ENCODE results near the gene JCAD. TPM values are rescaled to one million over a fixed set of nuclear protein-coding genes. Genes with fewer than 3 reads are reported as not detected.

Gene JCAD
- total and polyA plus RNA-seq, 2 of the 8 experiments (the other 6 are each of a cell fraction or from before 2014, with no cell fraction given), result 0.56 to 5.2 TPM

DNA sequence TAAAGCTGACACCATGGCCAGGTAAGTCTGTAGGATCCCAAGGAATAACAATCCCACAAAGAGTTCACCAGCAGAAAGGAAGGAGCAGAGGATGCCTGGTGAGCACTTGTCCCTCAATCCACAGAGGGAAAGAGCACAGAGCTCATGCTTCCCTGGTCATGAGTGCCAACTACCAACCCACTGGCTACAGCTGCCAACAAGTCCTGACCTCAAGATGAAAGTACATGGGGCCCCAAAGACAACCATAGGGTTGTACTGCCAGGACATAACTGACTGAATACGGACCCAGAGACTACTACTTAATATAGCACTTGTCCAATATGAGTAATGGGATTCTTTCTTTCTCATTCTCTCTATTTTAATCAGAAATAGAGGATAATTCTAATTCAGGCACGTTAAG, 83.3 kb downstream of the JCAD start:
- Histone ChIP-seq H3K23ac (ENCODE audit: insufficient read length) (no peak overlapping the region), H3K23me2 (ENCODE audit: low read depth, low read length) (no peaks in the 10 kb centered on the region), H2BK15ac (ENCODE audit: low read length) (no peak overlapping the region), H3K27me3 (replicated peaks in 1 of 4; ENCODE audit: control insufficient read depth in 3 of 4, extremely low read depth in 1 of 4, insufficient read depth in 3 of 4, low read length in 3 of 4) (no peaks in the 10 kb centered on the region), H3K56ac (replicated peaks; ENCODE audit: insufficient read length, low read depth, low read length) (no peak overlapping the region), H4K5ac (ENCODE audit: insufficient read length, low read depth, low read length) (no peak overlapping the region), H2BK12ac (ENCODE audit: low read depth, low read length) (no peak overlapping the region), H2AFZ (ENCODE audit: low read length) (no peak overlapping the region), H2AK5ac (ENCODE audit: low read depth, low read length) (no peak overlapping the region), H3K79me1 (ENCODE audit: low read depth, low read length) (no peaks in the 10 kb centered on the region), H3K4me3 (ENCODE audit: extremely low read depth in 1 of 4, insufficient read depth in 2 of 4, low read depth in 3 of 4, low read length in 4 of 4) (no peak overlapping the region), H2BK20ac (ENCODE audit: low read length) (no peak overlapping the region), H3K18ac (ENCODE audit: extremely low read depth, low read length) (no peak overlapping the region), H3K9me3 (ENCODE audit: insufficient read depth in 2 of 2, low read depth in 1 of 2, low read length in 1 of 2) (no peaks in the 10 kb centered on the region), H3K4me2 (ENCODE audit: insufficient read depth in 1 of 2, low read depth in 2 of 2, low read length in 2 of 2) (no peak overlapping the region), H4K8ac (ENCODE audit: extremely low read depth, insufficient read depth, low read length) (no peak overlapping the region), H2BK120ac (replicated peaks; ENCODE audit: low read depth, low read length) (no peak overlapping the region), H2BK5ac (ENCODE audit: low read depth, low read length) (no peak overlapping the region), H4K20me1 (replicated peaks in 1 of 2; ENCODE audit: control insufficient read depth in 1 of 2, insufficient read depth in 2 of 2, low read length in 2 of 2) (no peaks in the 10 kb centered on the region), H4K91ac (replicated peaks; ENCODE audit: insufficient read length, low read length) (no peak overlapping the region), H3K14ac (ENCODE audit: insufficient read length) (no peak overlapping the region), H3K79me2 (ENCODE audit: control insufficient read depth in 1 of 2, insufficient read depth in 2 of 2, low read length in 2 of 2) (no peaks in the 10 kb centered on the region), H3K27ac (ENCODE audit: low read depth, low read length) (no peak overlapping the region), H3K4me1 (replicated peaks in 1 of 4; ENCODE audit: control insufficient read depth in 3 of 4, insufficient read depth in 4 of 4, low read length in 3 of 4) (no peaks in the 10 kb centered on the region), H3K9ac (replicated peaks in 1 of 4; ENCODE audit: extremely low read depth in 1 of 4, low read depth in 3 of 4, low read length in 3 of 4) (no peak overlapping the region), H3K4ac (replicated peaks; ENCODE audit: insufficient read length, low read depth, low read length) (no peak overlapping the region), H3K36me3 (ENCODE audit: control insufficient read depth in 2 of 4, insufficient read depth in 4 of 4, low read length in 3 of 4) (no peaks in the 10 kb centered on the region)
- ChIA-PET CTCF (ENCODE audit: partially characterized antibody) (no interaction called here), POLR2A (ENCODE audit: partially characterized antibody) (no interaction called here)
- no peak for FAIRE-seq
- no peak for DNase-seq (ENCODE audit: low read depth in 1 of 2, low spot score in 2 of 2)
- 92% methylated on average over 2 of the region's 2 CpGs; no CpG with 5 or more reads in 1 of the 2 experiments for WGBS, 2 experiments (ENCODE audit: extremely low coverage in 1 of 2, insufficient coverage in 1 of 2, insufficient read length in 1 of 2, insufficient replicate concordance in 2 of 2, low coverage in 1 of 2, low lambda C conversion rate in 2 of 2, missing lambda C conversion rate in 1 of 2)
- no peak for TF ChIP-seq SIN3A (conservative IDR thresholded peaks at IDR 0.05 in 1 of 2, IDR thresholded peaks at IDR 0.05 in 1 of 2; ENCODE audit: low read depth in 1 of 2, low read length in 2 of 2)
- TF ChIP-seq CTCF (IDR thresholded peaks at IDR 0.05; ENCODE audit: control extremely low read depth in 1 of 3, insufficient read depth in 1 of 3, low read depth in 1 of 3, low read length in 3 of 3), result no peak
- no peak for TF ChIP-seq JUN (IDR thresholded peaks at IDR 0.05; ENCODE audit: low read depth, low read length)
- no peak for TF ChIP-seq USF2 (IDR thresholded peaks at IDR 0.05; ENCODE audit: low read length)
- no peak for TF ChIP-seq SIX5 (IDR thresholded peaks at IDR 0.05; ENCODE audit: low read depth, low read length)
- TF ChIP-seq, protein P1, sequence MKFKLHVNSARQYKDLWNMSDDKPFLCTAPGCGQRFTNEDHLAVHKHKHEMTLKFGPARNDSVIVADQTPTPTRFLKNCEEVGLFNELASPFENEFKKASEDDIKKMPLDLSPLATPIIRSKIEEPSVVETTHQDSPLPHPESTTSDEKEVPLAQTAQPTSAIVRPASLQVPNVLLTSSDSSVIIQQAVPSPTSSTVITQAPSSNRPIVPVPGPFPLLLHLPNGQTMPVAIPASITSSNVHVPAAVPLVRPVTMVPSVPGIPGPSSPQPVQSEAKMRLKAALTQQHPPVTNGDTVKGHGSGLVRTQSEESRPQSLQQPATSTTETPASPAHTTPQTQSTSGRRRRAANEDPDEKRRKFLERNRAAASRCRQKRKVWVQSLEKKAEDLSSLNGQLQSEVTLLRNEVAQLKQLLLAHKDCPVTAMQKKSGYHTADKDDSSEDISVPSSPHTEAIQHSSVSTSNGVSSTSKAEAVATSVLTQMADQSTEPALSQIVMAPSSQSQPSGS (IDR thresholded peaks at IDR 0.05; ENCODE audit: low read length), result no peak
- TF ChIP-seq RAD21 (IDR thresholded peaks at IDR 0.05 in 1 of 2, conservative IDR thresholded peaks at IDR 0.05 in 1 of 2; ENCODE audit: low read depth in 2 of 2, low read length in 2 of 2), result no peak
- TF ChIP-seq SP1 (IDR thresholded peaks at IDR 0.05; ENCODE audit: low read depth, low read length), result no peak
